GM13977 (cell line): ENCODE measurements around the gene STARD10.

ENCODE experiments used
- DNase-seq: peaks from one replicate; pipeline ENCODE4 v3.0.0; 2012; ENCODE audit warnings: low spot score
- CTCF ChIP-seq: IDR thresholded peaks from 2 replicates; pipeline ENCODE4 v1.5.1; 2012; ENCODE audit warnings: mild to moderate bottlenecking, control low read depth; ENCODE audit not compliant: insufficient read depth; ENCODE audit errors: extremely low read depth, missing control alignments
- in situ Hi-C: fragments of 300-500 bp; cut with MboI; formaldehyde crosslinking; loops from one replicate; pipeline ENCODE4 v1.12.0; 2022; ENCODE audit warnings: low sequenced_read_pairs, low pct_unique_long_range_greater_than_20kb, mixed read lengths, inconsistent platforms; ENCODE audit not compliant: unreplicated experiment

The STARD10 gene

GRCh38 chr11:72780296-72781062 lies 13.4 kb downstream of the STARD10 start:
- no peak for DNase-seq
- TF ChIP-seq CTCF, result no peak
- in situ Hi-C loops, result no loop called here

- no peak for TF ChIP-seq CTCF
- in situ Hi-C loops, result no loop called here
- DNase-seq, result no peak
These were observed 14.2 kb downstream of the STARD10 start for GRCh38 chr11:72779495-72780128.

GRCh38 chr11:72778535-72779494 lies 15.0 kb downstream of the STARD10 start:
- TF ChIP-seq CTCF, result no peak
- DNase-seq, result no peak

GRCh38 chr11:72777755-72778278 lies 16.0 kb downstream of the STARD10 start:
- no peak for TF ChIP-seq CTCF
- DNase-seq, result no peak
- in situ Hi-C loops, result no loop called here

More at GRCh38 chr11:72778535-72779494, 15.0 kb downstream of the STARD10 start:
- in situ Hi-C loops, result no loop called here

GRCh38 chr11:72776844-72777754 lies 16.7 kb downstream of the STARD10 start:
- in situ Hi-C loops, result no loop called here
- no peak for DNase-seq
- TF ChIP-seq CTCF, result no peak
